Stomach (tissue), 9 donors: ENCODE data around the gene SENP2. TPM values are rescaled to one million over a fixed set of nuclear protein-coding genes. Genes with fewer than 3 reads are reported as not detected.
A peak's percentile ranks its signal among the peaks of the same experiment; 100 is the strongest.

ENCODE experiments used
- DNase-seq, 2 donors: peaks; one replicate each; pipeline versions ENCODE4 v3.0.0 to v3.0.0-alpha.2; 2013 to 2019
- H3K27ac ChIP-seq, 5 donors: fragments of 200-600 bp in 4 of 5; sonication (generic) in 4 of 5; one replicate each; pipeline ENCODE4 v1.5.1; 2013 to 2019; ENCODE audit warnings: mild to moderate bottlenecking in 1 of 5, moderate library complexity in 1 of 5
- H3K27me3 ChIP-seq, 3 donors: fragments of 200-600 bp; sonication (generic); one replicate each; pipeline ENCODE4 v1.5.1; 2017 to 2019; ENCODE audit warnings: mixed run types in 1 of 3
- H3K36me3 ChIP-seq, 4 donors: fragments of 200-600 bp; sonication (generic); 1 replicate in 3 of 4; 2 replicates in 1 of 4; pipeline ENCODE4 v1.5.1; 2016 to 2019
- H3K4me1 ChIP-seq, 4 donors: fragments of 200-600 bp; sonication (generic); one replicate each; pipeline ENCODE4 v1.5.1; 2016 to 2019
- H3K4me3 ChIP-seq, 4 donors: fragments of 200-600 bp; sonication (generic) in 3 of 4; one replicate each; pipeline ENCODE4 v1.5.1; 2016 to 2019; ENCODE audit warnings: mild to moderate bottlenecking in 1 of 4
- H3K9me3 ChIP-seq, 4 donors: fragments of 200-600 bp; sonication (generic); one replicate each; pipeline ENCODE4 v1.5.1; 2016 to 2019
- EP300 ChIP-seq: sonication (generic); formaldehyde crosslinking; IDR thresholded peaks from one replicate; pipeline ENCODE4 v1.6.1; 2017; ENCODE audit warnings: antibody characterized with exemption
- POLR2A ChIP-seq, 4 donors: fragments of 450-650 bp; IDR thresholded peaks; one replicate each; pipeline ENCODE4 v1.6.1; 2016; ENCODE audit warnings: antibody characterized with exemption in 4 of 4, control low read depth in 2 of 4, mild to moderate bottlenecking in 1 of 4, moderate library complexity in 1 of 4
- POLR2AphosphoS5 ChIP-seq, 3 donors: sonication (generic); formaldehyde crosslinking; IDR thresholded peaks; one replicate each; pipeline ENCODE4 v1.6.1; 2016; ENCODE audit warnings: antibody characterized with exemption in 3 of 3
- WGBS, 5 donors: extraction: QIAGEN DNeasy Blood & Tissue Kit in 3 of 5; methylation state at CpG; one replicate each; pipeline versions ENCODE4 v1.1.5 to v1.1.7; 2013 to 2018; 5-methylcytosine and 5-hydroxymethylcytosine counted together
- intact Hi-C: fragments of 100-400 bp; cut with DNase I; formaldehyde crosslinking; loops from one replicate; pipeline ENCODE4 v1.15.1; 2023; ENCODE audit warnings: low total_unique reads
- polyA plus RNA-seq, 3 donors: library from polyadenylated mRNA; stranded (reverse); fragments of 200-250 nt; gene quantifications; one replicate each; pipeline ENCODE4 v1.2.3, GENCODE V29; 2013
- total RNA-seq, 5 donors: library from RNA; depleted of rRNA; stranded (reverse); fragments of >200 nt; gene quantifications; one replicate each; pipeline versions ENCODE4 v1.1.0 to v1.2.3, GENCODE V29; 2014 to 2016
- TF ChIP-seq, protein P1 (sequence below), 7 experiments: fragments of 450-650 bp in 4 of 7; fragments of 200-600 bp in 3 of 7; sonication (generic) in 3 of 7; IDR thresholded peaks; one replicate each; pipeline ENCODE4 v1.5.1; 2016 to 2019; ENCODE audit warnings: antibody characterized with exemption in 7 of 7, control low read depth in 2 of 7, mild to moderate bottlenecking in 1 of 7
- donor health status: healthy with polysubstance abuse.
- donor health status: Bipolar disorder and iron deficiency.
- donor health status: healthy.

Gene SENP2
- total and polyA plus RNA-seq, 8 donors: 2.3 to 146 (median 16.5) TPM

DNA sequence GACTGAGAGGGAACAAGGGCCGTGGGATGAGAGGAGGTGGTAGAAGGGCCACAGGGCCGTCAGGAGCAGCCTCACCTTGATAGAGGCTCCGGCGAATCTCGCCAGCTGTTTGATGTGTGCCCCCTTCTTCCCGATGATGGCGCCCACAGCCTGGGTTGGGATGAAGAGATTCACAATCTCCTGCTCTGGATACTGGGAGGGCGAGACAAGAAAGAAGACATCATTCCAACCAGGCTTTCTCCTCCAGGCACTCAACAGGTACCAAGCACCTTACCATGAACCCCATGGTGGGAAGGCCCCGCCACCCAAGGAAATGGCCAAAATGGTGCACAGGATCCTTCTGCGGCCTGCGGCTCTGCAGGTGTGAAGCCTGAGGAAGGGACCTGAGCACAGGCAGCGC is 71.1 kb downstream of the SENP2 start:
- no peak for DNase-seq
- Histone ChIP-seq H3K36me3 (peaks cover 0 to 51% (median 1%) of the 10 kb centered on the region in 4 donors), H3K27ac (peak overlapping the region in 4 of 5 donors; percentile 38 to 80 (median 72)), H3K4me1 (peaks cover 0 to 46% (median 18%) of the 10 kb centered on the region in 4 donors), H3K4me3 (no peak overlapping the region), H3K27me3 (no peaks in the 10 kb centered on the region), H3K9me3 (no peaks in the 10 kb centered on the region)
- intact Hi-C loops: no loop called here
- TF ChIP-seq POLR2AphosphoS5 (IDR thresholded peaks at IDR 0.05): no peak
- TF ChIP-seq, protein P1, sequence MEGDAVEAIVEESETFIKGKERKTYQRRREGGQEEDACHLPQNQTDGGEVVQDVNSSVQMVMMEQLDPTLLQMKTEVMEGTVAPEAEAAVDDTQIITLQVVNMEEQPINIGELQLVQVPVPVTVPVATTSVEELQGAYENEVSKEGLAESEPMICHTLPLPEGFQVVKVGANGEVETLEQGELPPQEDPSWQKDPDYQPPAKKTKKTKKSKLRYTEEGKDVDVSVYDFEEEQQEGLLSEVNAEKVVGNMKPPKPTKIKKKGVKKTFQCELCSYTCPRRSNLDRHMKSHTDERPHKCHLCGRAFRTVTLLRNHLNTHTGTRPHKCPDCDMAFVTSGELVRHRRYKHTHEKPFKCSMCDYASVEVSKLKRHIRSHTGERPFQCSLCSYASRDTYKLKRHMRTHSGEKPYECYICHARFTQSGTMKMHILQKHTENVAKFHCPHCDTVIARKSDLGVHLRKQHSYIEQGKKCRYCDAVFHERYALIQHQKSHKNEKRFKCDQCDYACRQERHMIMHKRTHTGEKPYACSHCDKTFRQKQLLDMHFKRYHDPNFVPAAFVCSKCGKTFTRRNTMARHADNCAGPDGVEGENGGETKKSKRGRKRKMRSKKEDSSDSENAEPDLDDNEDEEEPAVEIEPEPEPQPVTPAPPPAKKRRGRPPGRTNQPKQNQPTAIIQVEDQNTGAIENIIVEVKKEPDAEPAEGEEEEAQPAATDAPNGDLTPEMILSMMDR (IDR thresholded peaks at IDR 0.05): no peak
- TF ChIP-seq EP300: no peak
- no peak for TF ChIP-seq POLR2A (IDR thresholded peaks at IDR 0.05)
- WGBS, 5 donors: 91 to 98% (median 92%) methylated on average over 12 of the region's 12 CpGs

DNA sequence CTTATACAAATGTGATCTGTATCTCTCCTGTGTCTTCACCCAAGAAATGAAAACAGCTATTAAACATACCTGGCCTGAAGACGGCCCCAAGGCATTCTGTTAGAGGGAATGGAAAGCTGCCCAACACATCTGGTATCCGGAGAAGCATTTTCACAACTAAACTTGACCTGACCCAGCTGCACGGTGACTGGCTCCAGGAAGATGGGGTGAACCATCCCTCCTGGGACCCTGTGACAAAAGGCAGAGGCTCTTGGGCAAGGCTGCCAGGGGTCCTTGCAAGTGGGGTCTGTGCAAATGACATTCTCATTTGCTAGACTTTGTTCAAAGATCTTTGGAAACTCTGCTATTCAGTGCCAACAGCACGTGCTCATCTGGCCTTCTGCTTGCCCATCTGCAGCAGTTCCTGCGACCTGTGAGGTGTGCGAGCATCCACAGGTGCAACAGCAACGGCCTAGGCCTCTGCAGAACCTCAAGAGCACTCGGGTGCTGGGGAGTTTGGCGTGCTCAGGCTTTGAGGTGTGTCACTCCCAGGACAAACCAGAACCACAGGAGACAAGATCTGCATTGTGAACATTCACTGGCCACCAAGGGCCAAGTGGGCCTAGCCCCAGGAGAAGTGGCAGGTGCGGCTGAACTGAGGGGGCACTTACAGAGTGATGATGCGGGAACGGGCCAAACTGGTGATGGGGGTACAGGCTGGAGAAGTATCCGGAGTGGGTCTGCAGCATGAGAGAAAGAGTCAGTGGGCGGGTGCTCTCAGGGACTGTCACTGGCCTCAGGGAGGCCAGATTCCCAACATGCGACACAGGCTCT is 71.8 kb downstream of the SENP2 start:
- intact Hi-C loops: no loop called here
- TF ChIP-seq EP300 (no peak), POLR2AphosphoS5 (IDR thresholded peaks at IDR 0.05) (no peak), POLR2A (IDR thresholded peaks at IDR 0.05) (no peak)
- TF ChIP-seq, protein P1 (IDR thresholded peaks at IDR 0.05): no peak
- H3K27ac ChIP-seq: peak overlapping the region in 4 of 5 donors; percentile 38 to 80 (median 72)
- H3K27me3 ChIP-seq: no peaks in the 10 kb centered on the region
- no peak for DNase-seq
- no peak overlapping the region for H3K4me3 ChIP-seq
- WGBS, 5 donors: 86 to 95% (median 92%) methylated on average over 14 to 15 of the region's 15 CpGs
- H3K9me3 ChIP-seq: no peaks in the 10 kb centered on the region
- H3K4me1 ChIP-seq: peaks cover 0 to 46% (median 18%) of the 10 kb centered on the region in 4 donors
- peaks cover 0 to 45% (median 0%) of the 10 kb centered on the region in 4 donors for H3K36me3 ChIP-seq

DNA sequence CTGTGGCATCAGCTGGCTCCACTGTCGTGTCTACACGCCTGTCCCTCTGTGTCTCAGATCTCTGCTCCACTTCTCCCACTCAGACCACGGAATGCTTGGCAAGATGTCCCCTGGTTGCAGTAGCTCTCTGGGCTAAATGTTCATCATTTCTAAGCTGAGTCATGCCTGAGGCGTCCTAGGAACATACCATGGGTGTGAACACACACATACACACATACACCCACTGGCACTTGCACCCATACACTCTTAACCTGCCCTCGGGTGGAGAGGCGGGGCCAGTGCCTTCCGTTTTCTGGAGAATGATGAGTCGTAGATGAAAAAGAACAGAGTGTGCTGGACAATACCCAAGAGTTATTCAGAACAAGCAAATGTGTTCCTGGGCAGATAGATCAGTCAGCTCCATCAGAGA is 72.4 kb downstream of the SENP2 start:
- intact Hi-C loops: no loop called here
- H3K27me3 ChIP-seq: no peaks in the 10 kb centered on the region
- DNase-seq: peak in 1 of 2 donors; percentile 40

DNA sequence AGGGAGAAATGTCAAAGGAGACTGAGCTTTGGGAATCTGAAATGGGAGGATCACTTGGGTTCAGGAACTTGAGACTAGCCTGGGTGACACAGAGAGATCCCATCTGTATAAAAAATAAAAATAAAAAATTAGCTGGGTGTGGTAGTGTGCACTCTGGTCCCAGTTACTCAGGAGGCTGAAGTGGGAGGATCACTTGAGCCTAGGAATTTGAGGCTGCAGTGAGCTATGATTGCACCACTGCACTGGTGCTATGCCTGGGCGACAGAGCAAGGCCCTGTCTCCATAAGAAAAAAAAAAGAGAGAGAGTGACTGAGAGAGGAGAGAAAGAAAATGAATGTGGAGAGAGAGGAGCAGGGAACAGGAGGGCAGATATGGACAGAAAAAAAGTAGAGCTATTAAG is 72.8 kb downstream of the SENP2 start:
- peaks cover 0 to 46% (median 18%) of the 10 kb centered on the region in 4 donors for H3K4me1 ChIP-seq
- H3K36me3 ChIP-seq: peaks cover 0 to 40% (median 0%) of the 10 kb centered on the region in 4 donors
- H3K27ac ChIP-seq: peak overlapping the region in 4 of 5 donors; percentile 2 to 80 (median 68)
- no peaks in the 10 kb centered on the region for H3K9me3 ChIP-seq
- no peak for DNase-seq
- TF ChIP-seq POLR2A (IDR thresholded peaks at IDR 0.05) (no peak), EP300 (no peak)
- intact Hi-C loops: no loop called here
- H3K4me3 ChIP-seq: no peak overlapping the region
- WGBS, 5 donors: 86 to 90% (median 88%) methylated on average over 1 of the region's 1 CpG
- no peaks in the 10 kb centered on the region for H3K27me3 ChIP-seq

More for the DNA sequence above, 72.4 kb downstream of the SENP2 start:
- peak; percentile 61 to 85 (median 80) for TF ChIP-seq POLR2AphosphoS5 (IDR thresholded peaks at IDR 0.05)
- TF ChIP-seq, protein P1 (IDR thresholded peaks at IDR 0.05): no peak
- Histone ChIP-seq H3K9me3 (no peaks in the 10 kb centered on the region), H3K36me3 (peaks cover 0 to 44% (median 0%) of the 10 kb centered on the region in 4 donors), H3K27ac (peak overlapping the region in 4 of 5 donors; percentile 31 to 80 (median 72)), H3K4me1 (peaks cover 0 to 46% (median 18%) of the 10 kb centered on the region in 4 donors), H3K4me3 (no peak overlapping the region)
- 39 to 68% (median 61%) methylated on average over 5 to 8 of the region's 8 CpGs for whole genome bisulfite sequencing, 5 donors
